ENCODE measurements around the gene NCCRP1.

DNA sequence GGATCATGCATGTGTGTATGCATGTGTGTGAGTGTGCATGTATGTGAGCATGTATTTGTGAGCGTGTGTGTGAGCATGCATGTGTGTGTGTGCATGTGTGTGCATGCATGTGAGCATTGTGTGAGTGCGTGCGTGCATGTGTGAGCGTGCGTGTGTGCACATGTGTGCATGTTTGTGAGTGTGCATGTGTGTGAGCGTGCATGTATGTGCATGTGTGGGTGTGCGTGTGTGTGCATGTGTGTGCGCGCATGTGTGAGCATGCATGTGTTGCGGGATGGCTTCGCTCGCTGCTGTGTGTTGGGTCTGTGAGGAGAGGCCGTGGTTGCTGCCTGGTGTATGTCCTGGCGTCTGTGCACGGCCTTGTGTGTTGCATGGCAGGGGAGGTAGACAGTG, 38.8 kb upstream of the NCCRP1 start:
- TF ChIP-seq CTCF (IDR thresholded peaks at IDR 0.05) (no peak), POLR2AphosphoS5 (IDR thresholded peaks at IDR 0.05) (no peak)

Measured in esophagus muscularis mucosa (tissue), 3 donors.